ENCODE results near the gene USP40.

DNA sequence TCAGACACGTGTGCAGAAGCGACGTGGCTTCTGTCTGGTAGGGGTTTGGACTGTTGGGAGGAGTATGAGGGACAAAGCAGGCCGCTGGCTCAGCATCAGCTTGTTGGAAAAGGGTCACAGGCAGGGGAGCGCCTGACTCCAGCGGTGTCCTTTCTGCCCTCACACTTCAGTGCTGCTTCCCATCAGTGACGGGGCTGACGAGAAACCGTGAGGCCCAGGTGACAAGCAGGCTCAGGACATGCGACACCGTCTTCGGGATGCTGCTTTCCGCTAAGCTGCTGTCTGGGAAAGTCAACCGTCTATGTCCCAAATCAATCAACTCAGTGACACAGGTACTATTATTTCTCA is 90.5 kb downstream of the USP40 start:
- TF ChIP-seq, protein P1, sequence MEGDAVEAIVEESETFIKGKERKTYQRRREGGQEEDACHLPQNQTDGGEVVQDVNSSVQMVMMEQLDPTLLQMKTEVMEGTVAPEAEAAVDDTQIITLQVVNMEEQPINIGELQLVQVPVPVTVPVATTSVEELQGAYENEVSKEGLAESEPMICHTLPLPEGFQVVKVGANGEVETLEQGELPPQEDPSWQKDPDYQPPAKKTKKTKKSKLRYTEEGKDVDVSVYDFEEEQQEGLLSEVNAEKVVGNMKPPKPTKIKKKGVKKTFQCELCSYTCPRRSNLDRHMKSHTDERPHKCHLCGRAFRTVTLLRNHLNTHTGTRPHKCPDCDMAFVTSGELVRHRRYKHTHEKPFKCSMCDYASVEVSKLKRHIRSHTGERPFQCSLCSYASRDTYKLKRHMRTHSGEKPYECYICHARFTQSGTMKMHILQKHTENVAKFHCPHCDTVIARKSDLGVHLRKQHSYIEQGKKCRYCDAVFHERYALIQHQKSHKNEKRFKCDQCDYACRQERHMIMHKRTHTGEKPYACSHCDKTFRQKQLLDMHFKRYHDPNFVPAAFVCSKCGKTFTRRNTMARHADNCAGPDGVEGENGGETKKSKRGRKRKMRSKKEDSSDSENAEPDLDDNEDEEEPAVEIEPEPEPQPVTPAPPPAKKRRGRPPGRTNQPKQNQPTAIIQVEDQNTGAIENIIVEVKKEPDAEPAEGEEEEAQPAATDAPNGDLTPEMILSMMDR (IDR thresholded peaks at IDR 0.05) = no peak
- TF ChIP-seq POLR2A (IDR thresholded peaks at IDR 0.05) (no peak), POLR2AphosphoS5 (IDR thresholded peaks at IDR 0.05) (no peak), EP300 (IDR thresholded peaks at IDR 0.05) (no peak)
